Loucy (cell line): ENCODE measurements around the gene ARNT2.

ENCODE experiments used
- CTCF ChIP-seq: fragments of 200-600 bp; sonication (generic); conservative IDR thresholded peaks from 2 replicates; pipeline ENCODE4 v1.5.1; 2014; ENCODE audit warnings: mild to moderate bottlenecking, antibody characterized with exemption, low read length
- EZH2phosphoT487 ChIP-seq: fragments of 200-600 bp; IDR thresholded peaks from 2 replicates; pipeline ENCODE4 v1.6.1; 2018; ENCODE audit warnings: antibody characterized with exemption, mild to moderate bottlenecking, moderate library complexity, borderline replicate concordance

GRCh38 chr15:80507638-80508316, 103.6 kb downstream of the ARNT2 start:
- no peak for TF ChIP-seq CTCF
- no peak for TF ChIP-seq EZH2phosphoT487
